Mammary epithelial cell (primary cell): ENCODE measurements around the gene KCNQ2.

ENCODE experiments used
- CTCF ChIP-seq, 2 donors: IDR thresholded peaks in 1 of 2; conservative IDR thresholded peaks in 1 of 2; 2 replicates each; pipeline ENCODE4 v1.5.1; 2011 to 2012; ENCODE audit warnings: inconsistent platforms in 2 of 2, low read length in 2 of 2, mild to moderate bottlenecking in 2 of 2, control low read depth in 1 of 2, low read depth in 1 of 2; ENCODE audit not compliant: insufficient read depth in 1 of 2; ENCODE audit errors: extremely low read depth in 1 of 2
- EZH2 ChIP-seq: IDR thresholded peaks from 2 replicates; pipeline ENCODE4 v1.6.1; 2012; ENCODE audit warnings: low read length, inconsistent platforms, borderline replicate concordance

DNA sequence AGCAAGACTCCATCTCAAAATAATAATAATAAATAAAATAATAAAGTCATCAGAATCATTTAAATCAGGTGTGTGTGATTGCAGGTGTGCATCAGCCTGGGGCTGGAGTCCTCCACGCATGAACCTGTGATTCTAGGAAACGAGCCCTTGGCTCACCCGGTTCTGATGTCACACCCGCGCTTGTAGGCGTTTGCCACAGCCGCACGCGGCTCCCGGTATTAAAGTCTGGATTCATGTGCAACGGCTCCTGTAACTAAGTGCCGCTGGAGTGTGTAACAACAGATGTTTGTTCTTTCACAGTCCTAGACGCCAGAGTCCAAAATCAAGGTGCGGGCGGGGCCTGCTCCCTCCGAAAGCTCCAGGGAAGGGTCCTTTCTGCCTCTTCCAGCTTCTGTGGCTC is 45.2 kb downstream of the KCNQ2 start:
- TF ChIP-seq CTCF (conservative IDR thresholded peaks at IDR 0.05 in 1 of 2, IDR thresholded peaks at IDR 0.05 in 1 of 2; ENCODE audit: extremely low read depth in 1 of 2, insufficient read depth in 1 of 2, low read depth in 1 of 2, low read length in 2 of 2) (no peak), EZH2 (no peak)
